LNCaP clone FGC (cell line): Measurements from ENCODE around the gene HDAC3.

Source experiments
- DNase-seq: peaks from one replicate; pipeline ENCODE4 v3.0.0-alpha.2; 2011; ENCODE audit warnings: low read depth
- H3K4me3 ChIP-seq: 2 replicates; pipeline ENCODE4 v1.5.1; 2011; ENCODE audit warnings: mild to moderate bottlenecking, low read depth, low read length, control low read depth
- CTCF ChIP-seq: IDR thresholded peaks from 2 replicates; pipeline ENCODE4 v1.5.1; 2012; ENCODE audit warnings: mild to moderate bottlenecking; ENCODE audit not compliant: control insufficient read depth, insufficient read depth; ENCODE audit errors: extremely low read depth

The HDAC3 gene

GRCh38 chr5:141680178-141680577 lies 43.5 kb upstream of the HDAC3 start:
- no peak for DNase-seq
- H3K4me3 ChIP-seq = no peak overlapping the region
- TF ChIP-seq CTCF = no peak

- TF ChIP-seq CTCF = no peak
- no peak for DNase-seq
- no peak overlapping the region for H3K4me3 ChIP-seq
These were observed 40.8 kb upstream of the HDAC3 start for GRCh38 chr5:141677415-141677814.

- DNase-seq = no peak
- no peak for TF ChIP-seq CTCF
- no peak overlapping the region for H3K4me3 ChIP-seq
These were observed 39.0 kb upstream of the HDAC3 start for GRCh38 chr5:141675672-141676071.

- H3K4me3 ChIP-seq = no peak overlapping the region
- TF ChIP-seq CTCF = no peak
- DNase-seq = no peak
These were observed 38.1 kb upstream of the HDAC3 start for GRCh38 chr5:141674747-141675146.

GRCh38 chr5:141672841-141673813 lies 36.5 kb upstream of the HDAC3 start:
- H3K4me3 ChIP-seq = no peak overlapping the region
- TF ChIP-seq CTCF = no peak
- DNase-seq = no peak

- H3K4me3 ChIP-seq = no peak overlapping the region
- DNase-seq = no peak
- no peak for TF ChIP-seq CTCF
These were observed 35.6 kb upstream of the HDAC3 start for GRCh38 chr5:141672071-141672840.

- no peak for TF ChIP-seq CTCF
- H3K4me3 ChIP-seq = no peak overlapping the region
- DNase-seq = no peak
These were observed 32.9 kb upstream of the HDAC3 start for GRCh38 chr5:141669520-141669919.
